Endothelial cell of umbilical vein (primary cell): ENCODE results near the gene AARS2.

ENCODE experiments used
- EZH2 ChIP-seq: IDR thresholded peaks from 2 replicates; pipeline ENCODE4 v1.6.1; 2012; ENCODE audit warnings: borderline replicate concordance, low read depth, mild to moderate bottlenecking, moderate library complexity, low read length, inconsistent platforms; ENCODE audit not compliant: severe bottlenecking
- MAX ChIP-seq: IDR thresholded peaks from 2 replicates; pipeline ENCODE4 v1.6.1; 2011; ENCODE audit not compliant: insufficient read depth, insufficient read length
- POLR2A ChIP-seq: IDR thresholded peaks from 2 replicates; pipeline ENCODE4 v1.6.1; 2012; ENCODE audit warnings: low read depth, mild to moderate bottlenecking, control low read depth, low read length
- POLR2AphosphoS5 ChIP-seq: IDR thresholded peaks from 2 replicates; pipeline ENCODE4 v1.6.1; 2012; ENCODE audit warnings: low read depth, mild to moderate bottlenecking, control low read depth, low read length, moderate library complexity; ENCODE audit not compliant: insufficient read depth
- TF ChIP-seq, protein P1 (sequence below), 2 donors: IDR thresholded peaks; 1 replicate in 1 of 2; 2 replicates in 1 of 2; pipeline ENCODE4 v1.5.1; 2011; ENCODE audit warnings: low read length in 2 of 2, mild to moderate bottlenecking in 2 of 2, moderate library complexity in 2 of 2, control low read depth in 1 of 2, inconsistent platforms in 1 of 2, low read depth in 1 of 2; ENCODE audit not compliant: insufficient read depth in 1 of 2; ENCODE audit errors: extremely low read depth in 1 of 2

- TF ChIP-seq, protein P1, sequence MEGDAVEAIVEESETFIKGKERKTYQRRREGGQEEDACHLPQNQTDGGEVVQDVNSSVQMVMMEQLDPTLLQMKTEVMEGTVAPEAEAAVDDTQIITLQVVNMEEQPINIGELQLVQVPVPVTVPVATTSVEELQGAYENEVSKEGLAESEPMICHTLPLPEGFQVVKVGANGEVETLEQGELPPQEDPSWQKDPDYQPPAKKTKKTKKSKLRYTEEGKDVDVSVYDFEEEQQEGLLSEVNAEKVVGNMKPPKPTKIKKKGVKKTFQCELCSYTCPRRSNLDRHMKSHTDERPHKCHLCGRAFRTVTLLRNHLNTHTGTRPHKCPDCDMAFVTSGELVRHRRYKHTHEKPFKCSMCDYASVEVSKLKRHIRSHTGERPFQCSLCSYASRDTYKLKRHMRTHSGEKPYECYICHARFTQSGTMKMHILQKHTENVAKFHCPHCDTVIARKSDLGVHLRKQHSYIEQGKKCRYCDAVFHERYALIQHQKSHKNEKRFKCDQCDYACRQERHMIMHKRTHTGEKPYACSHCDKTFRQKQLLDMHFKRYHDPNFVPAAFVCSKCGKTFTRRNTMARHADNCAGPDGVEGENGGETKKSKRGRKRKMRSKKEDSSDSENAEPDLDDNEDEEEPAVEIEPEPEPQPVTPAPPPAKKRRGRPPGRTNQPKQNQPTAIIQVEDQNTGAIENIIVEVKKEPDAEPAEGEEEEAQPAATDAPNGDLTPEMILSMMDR (IDR thresholded peaks at IDR 0.05; ENCODE audit: extremely low read depth in 1 of 2, insufficient read depth in 1 of 2, low read depth in 1 of 2, low read length in 2 of 2), result no peak
- TF ChIP-seq MAX, result no peak
- TF ChIP-seq POLR2A, result no peak
- no peak for TF ChIP-seq EZH2
- no peak for TF ChIP-seq POLR2AphosphoS5
These were observed 42.5 kb upstream of the AARS2 start for GRCh38 chr6:44355640-44356039.
